GM18867 (cell line): ENCODE results near the gene TBC1D2B.
"Not testable (repeated sequence)": the region's sequence is repeated elsewhere in the genome, so short reads cannot be mapped to it uniquely, and the experiment has no call there.

ENCODE experiments used
- ATAC-seq: cut with Tn5 transposase; IDR thresholded peaks from one replicate; pipeline ENCODE4 v1.9.1; 2021; ENCODE audit warnings: mild to moderate bottlenecking, moderate library complexity; ENCODE audit not compliant: unreplicated experiment

TBC1D2B gene

DNA sequence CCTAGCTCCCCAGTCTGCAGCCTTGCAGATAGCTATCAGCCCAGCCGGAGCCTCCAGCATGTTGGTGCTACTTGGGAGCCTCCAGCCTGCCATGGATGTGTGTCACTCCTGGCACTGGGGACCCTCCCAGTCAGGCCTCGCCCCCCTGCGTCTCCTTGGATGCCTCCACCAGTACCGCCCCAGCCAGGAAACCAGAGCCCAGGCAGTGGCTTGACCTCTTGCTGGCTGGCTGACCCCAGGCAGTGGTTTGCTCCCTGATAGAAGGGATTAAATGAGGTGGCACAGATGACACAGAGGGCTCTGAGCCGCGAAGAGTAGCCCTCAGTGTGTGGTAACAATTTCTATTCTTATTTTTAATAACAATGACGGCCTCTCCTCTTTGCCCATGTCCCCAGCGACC is 98.4 kb downstream of the TBC1D2B start:
- not testable (repeated sequence) for ATAC-seq

GRCh38 chr15:77978759-77979145 is 98.8 kb downstream of the TBC1D2B start:
- ATAC-seq, result not testable (repeated sequence)

DNA sequence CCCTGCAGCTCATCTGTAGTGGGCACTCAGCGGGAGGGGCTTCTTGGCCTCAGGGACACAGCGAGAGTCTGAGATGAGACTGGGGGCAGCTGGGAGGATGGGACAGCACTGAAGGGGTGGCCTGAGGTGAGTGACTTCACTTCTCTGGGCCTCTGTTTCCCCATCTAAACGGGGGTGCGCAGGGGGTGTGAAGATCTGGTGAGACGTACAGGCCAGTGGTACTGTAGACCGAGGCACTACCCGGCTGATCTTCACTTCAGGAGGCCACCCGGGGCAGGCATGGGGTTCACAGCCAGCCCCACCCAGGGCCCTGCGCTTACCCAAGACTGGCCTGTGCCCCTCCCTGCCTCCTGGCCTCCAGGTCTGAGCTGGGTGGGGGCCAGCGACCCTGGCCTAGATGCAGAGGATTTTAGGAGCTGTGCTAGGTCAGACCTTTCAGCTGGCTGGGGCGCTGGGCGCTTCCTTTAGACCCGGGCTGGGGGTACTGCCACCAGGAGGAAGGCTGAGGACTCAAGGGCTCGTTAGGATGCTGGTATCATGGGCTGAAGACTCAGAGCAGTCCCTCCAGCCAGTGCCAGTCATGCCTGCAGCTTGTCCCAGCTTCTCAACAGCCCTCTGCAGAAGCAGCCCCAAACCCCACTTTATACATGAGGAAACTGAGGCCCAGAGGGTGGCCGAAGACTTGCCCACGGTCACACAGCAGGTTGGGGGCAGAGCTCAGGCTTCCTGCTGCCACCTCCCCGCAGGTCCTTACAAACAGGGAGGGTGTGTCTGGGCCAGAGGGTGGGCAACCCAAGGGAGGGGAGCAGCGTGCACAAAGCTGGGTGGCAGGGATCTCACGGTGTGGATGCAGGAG is 99.4 kb downstream of the TBC1D2B start:
- not testable (repeated sequence) for ATAC-seq

DNA sequence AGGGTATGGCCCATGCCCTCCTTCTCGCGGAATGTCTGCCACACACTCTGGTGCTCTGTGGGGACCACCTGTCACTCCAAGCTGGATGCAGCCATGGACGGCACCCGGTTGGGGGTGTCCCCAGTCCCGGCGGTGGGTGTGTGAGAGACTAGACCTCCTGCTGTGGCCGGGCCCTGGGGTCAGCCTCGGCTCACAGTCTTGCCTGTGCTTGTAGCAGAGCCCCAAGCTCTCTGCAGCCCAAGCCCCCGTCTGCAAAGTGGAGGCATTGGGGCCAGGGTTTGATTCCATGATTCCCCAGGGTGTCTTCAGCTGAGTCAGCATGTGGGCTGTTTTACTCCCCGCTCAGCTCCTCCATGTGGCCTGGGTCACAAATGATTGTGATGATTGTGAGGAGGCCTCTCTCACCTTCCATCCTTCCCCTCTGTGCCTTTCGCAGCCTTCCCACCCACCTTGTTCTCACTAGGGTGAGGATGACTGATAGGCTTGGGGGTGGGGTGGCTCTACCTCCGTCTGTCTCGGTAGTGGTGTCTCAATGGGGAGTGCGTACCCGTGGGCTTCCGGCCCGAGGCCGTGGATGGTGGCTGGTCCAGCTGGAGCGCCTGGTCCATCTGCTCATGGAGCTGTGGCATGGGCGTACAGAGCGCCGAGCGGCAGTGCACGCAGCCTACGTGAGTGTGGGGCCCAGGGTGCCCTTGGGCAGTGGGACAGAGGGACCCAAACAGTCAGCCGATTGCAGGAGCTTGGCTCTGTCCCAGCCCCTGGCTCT is 100.6 kb downstream of the TBC1D2B start:
- not testable (repeated sequence) for ATAC-seq

DNA sequence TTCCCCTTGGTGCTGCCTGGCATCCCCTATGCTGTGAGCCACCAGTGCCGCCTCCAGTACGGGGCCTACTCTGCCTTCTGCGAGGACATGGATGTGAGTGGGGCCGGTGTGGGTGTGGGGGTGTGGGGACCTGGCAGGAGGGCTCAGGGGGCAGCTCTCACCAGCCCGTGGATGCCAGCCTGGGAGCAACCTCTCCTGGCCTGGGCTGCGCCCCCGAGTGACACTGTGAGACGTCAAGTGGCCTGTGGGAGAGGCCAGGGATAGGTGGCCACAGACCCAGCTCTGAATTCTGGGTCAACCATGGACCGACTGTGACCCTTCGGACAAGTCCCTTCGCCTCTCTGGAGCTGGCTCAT is 101.4 kb downstream of the TBC1D2B start:
- ATAC-seq, result not testable (repeated sequence)

DNA sequence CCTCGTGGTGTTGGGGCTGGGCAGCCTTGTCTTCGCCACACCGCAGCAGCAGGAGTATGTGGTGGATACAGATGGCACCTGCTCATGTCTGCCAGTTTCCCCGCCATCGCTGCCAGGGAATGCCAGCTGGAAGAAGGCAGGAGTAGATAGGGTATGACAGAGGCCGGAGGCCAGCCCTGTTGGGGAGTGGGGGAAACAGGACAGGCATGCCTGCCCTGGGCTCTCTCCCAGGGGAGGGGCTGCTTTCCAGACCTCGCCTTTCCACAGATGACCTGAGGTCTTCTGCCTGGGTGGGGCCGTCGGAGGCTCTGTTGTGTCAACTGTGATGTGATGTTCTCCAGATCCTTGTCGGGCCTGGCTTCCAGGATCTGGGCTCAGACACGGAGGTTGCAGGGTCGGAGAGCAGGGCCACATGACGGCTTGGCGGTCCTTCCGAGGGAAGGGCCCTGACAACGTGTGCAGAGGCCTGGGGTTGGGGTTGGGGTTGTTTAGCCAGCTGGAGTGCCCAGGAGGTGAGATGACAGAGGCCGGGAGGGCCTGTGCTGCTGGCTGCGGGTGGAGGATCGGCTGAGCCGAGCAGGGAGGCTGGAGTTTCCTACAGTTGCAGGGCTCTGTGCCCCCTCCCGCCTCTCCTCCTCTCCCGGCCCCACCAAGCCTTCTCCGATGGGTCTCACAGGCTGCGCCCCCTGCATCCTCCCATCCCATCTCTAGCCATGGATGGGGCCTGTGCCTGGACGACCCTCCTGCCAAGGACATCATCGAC is 102.0 kb downstream of the TBC1D2B start:
- ATAC-seq, result no peak

GRCh38 chr15:77974416-77975331 is 102.8 kb downstream of the TBC1D2B start:
- ATAC-seq, result no peak

DNA sequence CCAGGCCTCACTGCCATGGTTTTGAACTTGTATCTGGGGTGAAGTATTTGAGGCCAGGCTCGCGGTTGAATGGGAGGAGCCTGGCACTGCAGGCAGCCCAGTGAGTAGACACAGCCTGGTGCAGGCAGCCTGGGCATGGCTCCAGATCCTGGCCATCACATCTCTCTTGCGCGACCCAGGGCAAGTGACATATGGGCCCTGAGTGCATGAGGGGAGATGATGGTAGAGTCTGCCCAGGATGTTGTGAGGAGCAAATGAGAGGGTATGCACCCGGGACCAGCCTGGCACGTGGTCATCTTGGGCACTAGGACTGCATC is 103.5 kb downstream of the TBC1D2B start:
- no peak for ATAC-seq

DNA sequence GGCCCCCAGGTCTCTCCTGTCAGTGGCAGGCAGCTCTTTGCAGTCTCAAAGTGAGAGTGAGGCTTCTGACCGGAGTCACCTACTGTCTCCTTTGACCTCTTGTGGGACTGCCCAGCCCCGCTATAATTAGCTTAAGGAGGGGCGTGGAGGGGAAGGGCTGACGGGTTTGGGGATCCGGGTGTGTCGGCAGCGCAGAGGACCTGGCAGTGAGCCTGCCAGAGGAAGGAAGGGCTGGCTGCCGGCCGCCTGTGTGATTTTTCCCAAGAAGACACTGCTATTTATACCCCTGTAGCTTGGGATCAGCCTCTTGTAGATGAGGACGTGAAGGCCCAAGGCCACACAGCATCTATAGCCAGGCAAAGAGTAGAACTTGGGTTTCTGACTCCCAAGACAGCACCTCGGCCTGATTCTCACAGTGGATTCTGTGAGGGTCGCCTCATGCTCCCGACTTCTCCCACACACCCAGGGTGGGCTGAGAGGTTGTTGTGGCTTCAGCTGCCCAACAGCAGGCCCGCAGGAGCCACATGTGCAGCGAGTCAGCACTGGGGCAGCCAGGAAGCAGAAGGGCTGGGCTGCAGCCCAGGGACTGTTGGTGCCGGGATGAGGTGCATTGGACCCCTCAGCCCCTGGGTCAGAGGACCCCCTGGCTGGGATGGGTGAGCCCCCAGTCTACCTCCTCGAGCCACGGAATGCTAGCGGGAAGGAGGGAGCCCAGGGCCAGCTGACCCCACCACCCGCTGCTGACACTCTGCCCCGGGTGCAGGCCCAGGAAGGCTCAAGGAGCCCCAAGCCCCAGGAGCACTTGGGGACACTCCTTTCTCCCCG is 104.0 kb downstream of the TBC1D2B start:
- ATAC-seq, result not testable (repeated sequence)

DNA sequence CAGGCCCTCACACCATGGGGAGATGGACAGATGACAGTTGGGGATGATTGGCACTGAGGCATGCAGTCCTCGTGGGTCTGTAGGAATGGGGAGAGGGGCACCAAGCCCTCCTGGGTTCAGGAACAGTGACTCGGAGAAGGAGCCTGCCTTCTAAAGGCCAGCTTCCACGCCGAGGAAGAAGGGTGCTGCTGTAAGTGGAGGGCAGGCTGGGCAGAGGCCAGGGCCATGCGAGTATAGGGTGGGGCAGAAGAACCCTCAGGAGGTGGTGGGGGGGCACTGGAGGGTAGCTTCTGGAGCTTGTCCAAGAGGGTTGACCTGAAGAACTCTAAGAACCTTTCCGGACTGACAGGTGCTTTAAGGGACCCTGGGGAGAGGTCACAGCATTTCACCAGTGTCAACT is 104.8 kb downstream of the TBC1D2B start:
- ATAC-seq, result not testable (repeated sequence)

DNA sequence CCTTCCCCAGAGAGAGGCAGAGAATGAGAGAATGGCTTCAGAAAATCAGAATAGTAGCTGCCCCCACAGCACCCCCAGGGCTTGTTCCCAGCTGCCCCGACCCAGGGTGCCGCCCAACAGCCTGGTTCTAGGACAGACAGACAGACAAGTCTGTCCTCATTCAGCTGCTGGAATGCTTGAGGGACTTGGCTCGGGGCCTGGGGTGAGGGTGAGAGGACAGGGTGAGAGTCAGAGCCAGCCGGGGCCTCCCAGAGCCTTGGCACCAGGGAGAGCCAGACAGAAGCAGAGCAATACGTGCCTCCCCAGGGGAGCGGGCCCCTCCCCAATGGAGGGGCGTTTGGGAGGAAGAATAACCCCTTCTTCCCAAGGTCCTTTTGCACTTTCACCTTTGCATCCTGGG is 105.6 kb downstream of the TBC1D2B start:
- ATAC-seq, result not testable (repeated sequence)

DNA sequence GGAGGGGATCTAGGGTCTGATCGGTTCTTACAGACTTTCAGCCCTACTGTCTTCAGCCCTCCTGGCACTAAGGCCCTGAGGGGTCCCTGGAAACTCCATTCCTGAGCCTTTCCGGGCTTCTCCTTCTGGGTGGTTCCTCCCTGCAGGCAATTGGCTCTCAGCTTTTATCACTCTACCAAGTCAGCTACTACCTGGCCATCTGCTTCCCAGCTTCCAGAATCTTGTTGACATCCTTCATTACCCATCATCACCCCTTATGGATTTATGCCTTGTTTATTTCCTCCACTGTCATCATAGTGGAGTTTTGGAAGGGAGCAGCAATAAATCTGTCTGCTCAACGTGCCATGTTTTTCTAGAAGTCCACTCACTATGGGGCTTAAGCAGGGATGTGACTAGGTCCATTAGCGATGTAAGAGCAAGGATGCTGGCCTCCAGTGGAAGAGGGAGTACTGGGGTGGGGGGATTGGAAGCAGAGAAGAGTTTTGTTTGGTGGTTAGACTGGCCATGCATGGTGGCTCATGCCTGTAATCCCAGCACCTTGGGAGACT is 106.6 kb downstream of the TBC1D2B start:
- ATAC-seq, result not testable (repeated sequence)

- no peak for ATAC-seq
These were observed 108.5 kb downstream of the TBC1D2B start for GRCh38 chr15:77969055-77969454.

DNA sequence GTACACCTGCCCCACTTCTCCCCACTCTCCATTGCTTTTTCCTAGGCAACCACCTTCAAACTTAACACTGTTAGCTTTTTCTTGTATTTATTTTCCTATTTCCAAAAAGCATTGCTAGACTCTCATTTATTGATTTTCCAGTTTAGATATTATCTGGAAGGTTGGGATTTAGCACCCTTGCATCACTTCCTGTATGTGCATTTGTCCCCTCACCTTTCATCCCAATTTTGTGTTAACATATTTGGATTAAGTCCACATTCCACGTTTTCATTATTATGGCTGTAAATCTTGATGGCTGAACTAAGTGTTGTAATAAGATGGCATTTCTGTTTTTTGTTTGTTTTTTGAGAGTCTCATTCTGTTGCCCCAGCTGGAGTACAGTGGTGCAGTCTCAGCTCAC is 109.7 kb downstream of the TBC1D2B start:
- no peak for ATAC-seq

GRCh38 chr15:77967235-77967615 is 110.3 kb downstream of the TBC1D2B start:
- ATAC-seq, result not testable (repeated sequence)

DNA sequence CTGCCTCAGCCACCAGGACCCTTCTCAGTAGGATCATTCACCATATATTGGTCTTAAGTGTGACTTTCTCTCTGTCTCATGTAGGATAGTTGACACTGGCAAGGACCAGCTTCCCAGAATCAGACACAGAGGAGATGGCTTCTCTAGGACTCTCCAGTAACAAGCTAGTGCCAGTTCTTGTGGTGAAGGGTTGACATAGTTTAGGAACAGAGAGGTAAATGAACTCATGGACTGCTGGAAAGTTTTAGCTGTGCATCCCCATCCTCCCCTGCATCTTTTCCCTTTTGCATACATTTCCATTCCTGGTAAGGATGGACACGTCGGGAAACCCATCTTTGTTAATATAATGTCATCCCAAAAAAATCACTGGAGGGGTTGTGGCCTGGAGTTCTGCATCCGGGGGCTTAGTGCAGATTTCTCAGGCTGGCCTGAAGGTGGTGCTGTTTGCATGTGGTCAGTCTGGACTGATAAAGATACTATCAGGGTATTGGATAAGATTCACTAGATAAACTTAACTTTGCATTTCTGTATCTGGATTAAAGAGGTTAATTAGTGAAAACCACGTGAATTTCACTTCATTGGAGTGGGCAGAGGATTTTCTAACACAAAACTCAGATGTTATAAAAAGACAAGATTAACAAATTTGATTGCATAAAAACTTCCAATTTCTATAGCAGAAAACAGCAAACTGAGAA is 110.8 kb downstream of the TBC1D2B start:
- no peak for ATAC-seq

GRCh38 chr15:77964193-77964592 is 113.3 kb downstream of the TBC1D2B start:
- ATAC-seq, result no peak

DNA sequence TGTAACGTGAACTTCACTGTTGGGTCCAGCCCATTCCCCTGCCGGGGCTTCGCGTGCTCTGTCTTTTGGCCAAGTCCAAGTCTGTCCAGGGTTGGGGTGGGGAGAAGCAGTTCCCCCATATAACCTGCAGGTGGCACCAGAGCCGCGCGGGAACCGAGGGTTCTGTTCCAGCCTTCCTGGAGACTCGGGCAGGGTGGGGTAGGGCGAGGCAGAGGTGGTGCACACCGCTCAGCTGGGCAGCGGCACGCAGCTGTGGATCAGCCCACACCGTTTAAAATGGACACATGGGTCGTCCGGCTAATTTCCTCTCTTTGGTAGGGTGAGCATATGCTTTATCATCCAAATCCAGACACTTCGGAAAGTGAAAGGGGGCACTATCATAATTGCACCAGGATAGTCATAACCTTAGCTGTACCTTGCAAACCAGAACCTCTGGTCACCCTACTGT is 118.1 kb downstream of the TBC1D2B start:
- peak; percentile 75 for ATAC-seq
